BLaER1 treated with 17β-estradiol and CSF1 and Interleukin-3, amounts not matched to agents 10 nM and 100 nM (cell line): ENCODE measurements around the gene SULT1C4.
A peak's percentile ranks its signal among the peaks of the same experiment; 100 is the strongest.
"Not testable (repeated sequence)": the region's sequence is repeated elsewhere in the genome, so short reads cannot be mapped to it uniquely, and the experiment has no call there.

Experiments used
- H3K27ac ChIP-seq, 11 experiments: shearing (Covaris generic); formaldehyde crosslinking; 2 replicates each; pipeline ENCODE4 v1.8.1; 2022
- H3K27me3 ChIP-seq, 11 experiments: shearing (Covaris generic); formaldehyde crosslinking; 2 replicates each; pipeline ENCODE4 v1.8.1; 2022
- H3K36me3 ChIP-seq, 11 experiments: shearing (Covaris generic); formaldehyde crosslinking; 2 replicates each; pipeline ENCODE4 v1.8.1; 2022
- H3K4me1 ChIP-seq, 10 experiments: shearing (Covaris generic); formaldehyde crosslinking; 2 replicates each; pipeline ENCODE4 v1.8.1; 2022
- H3K4me2 ChIP-seq, 11 experiments: shearing (Covaris generic); formaldehyde crosslinking; 2 replicates each; pipeline ENCODE4 v1.8.1; 2022
- H3K4me3 ChIP-seq, 10 experiments: shearing (Covaris generic); formaldehyde crosslinking; 2 replicates each; pipeline ENCODE4 v1.8.1; 2022
- H3K9ac ChIP-seq, 11 experiments: shearing (Covaris generic); formaldehyde crosslinking; 2 replicates each; pipeline ENCODE4 v1.8.1; 2022
- H3K9me3 ChIP-seq, 11 experiments: shearing (Covaris generic); formaldehyde crosslinking; replicated peaks in 1 of 11; 2 replicates each; pipeline ENCODE4 v1.8.1; 2022
- H4K20me1 ChIP-seq, 11 experiments: shearing (Covaris generic); formaldehyde crosslinking; 2 replicates each; pipeline ENCODE4 v1.8.1; 2022
- Cebpa-rat ChIP-seq, 11 experiments: shearing (Covaris generic); IDR thresholded peaks; 2 replicates each; pipeline ENCODE4 v1.8.1; 2022

The SULT1C4 gene

DNA sequence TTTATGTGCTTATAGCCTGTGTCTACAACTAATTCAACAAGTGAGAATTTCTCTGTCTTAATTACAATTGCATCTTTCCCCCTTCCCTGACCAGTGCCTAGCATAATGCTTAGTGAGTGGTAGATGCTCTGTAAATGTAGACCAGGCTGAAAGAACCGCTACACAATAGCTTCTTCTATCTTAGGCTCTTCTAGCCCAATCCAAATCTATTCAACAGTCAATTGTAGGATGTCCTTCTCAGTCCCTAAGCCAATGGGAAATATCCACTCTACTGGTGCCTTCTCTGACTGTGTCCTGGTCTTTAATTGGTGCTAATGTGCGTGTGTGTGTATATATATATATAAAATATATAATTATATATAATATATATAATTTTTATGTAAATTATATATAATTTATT lies 37.2 kb downstream of the SULT1C4 start:
- H3K27ac ChIP-seq, result no peak overlapping the region
- no peak for TF ChIP-seq Cebpa-rat (IDR thresholded peaks at IDR 0.05)

DNA sequence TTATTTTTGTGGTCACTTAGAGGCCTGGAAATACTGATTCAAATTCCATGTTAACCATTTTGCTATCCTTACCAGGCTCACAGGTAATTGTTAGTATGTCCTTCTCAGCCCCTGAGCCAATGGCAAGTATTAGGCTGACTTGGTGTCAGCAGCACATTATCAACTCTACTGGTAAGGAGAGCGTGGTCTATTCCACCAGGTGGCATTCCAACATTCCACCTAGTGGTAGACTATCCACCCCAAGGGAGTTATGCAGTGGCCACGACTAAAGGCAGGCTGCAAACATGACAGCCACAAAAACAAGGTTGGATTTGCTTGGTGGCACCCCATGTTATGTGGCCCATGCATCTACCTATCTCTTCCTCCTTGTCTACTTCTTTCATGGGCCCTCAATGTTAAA lies 39.5 kb downstream of the SULT1C4 start:
- Histone ChIP-seq H3K9me3 (no peaks in the 10 kb centered on the region), H3K27ac (no peak overlapping the region), H3K36me3 (no peaks in the 10 kb centered on the region), H3K4me2 (no peak overlapping the region), H4K20me1 (no peaks in the 10 kb centered on the region), H3K9ac (no peak overlapping the region), H3K27me3 (no peaks in the 10 kb centered on the region), H3K4me1 (no peaks in the 10 kb centered on the region), H3K4me3 (no peak overlapping the region)
- no peak for TF ChIP-seq Cebpa-rat (IDR thresholded peaks at IDR 0.05)

More for the DNA sequence above, 37.2 kb downstream of the SULT1C4 start:
- H3K36me3 ChIP-seq, result no peaks in the 10 kb centered on the region
- H3K4me3 ChIP-seq, result no peak overlapping the region
- no peaks in the 10 kb centered on the region for H3K4me1 ChIP-seq
- H3K9ac ChIP-seq, result no peak overlapping the region
- no peaks in the 10 kb centered on the region for H4K20me1 ChIP-seq
- no peak overlapping the region for H3K4me2 ChIP-seq
- H3K27me3 ChIP-seq, result no peaks in the 10 kb centered on the region
- H3K9me3 ChIP-seq, result no peaks in the 10 kb centered on the region

- H3K27ac ChIP-seq, result no peak overlapping the region
- H3K36me3 ChIP-seq, result no peaks in the 10 kb centered on the region
- no peaks in the 10 kb centered on the region for H4K20me1 ChIP-seq
- no peak overlapping the region for H3K4me2 ChIP-seq
- no peaks in the 10 kb centered on the region for H3K27me3 ChIP-seq
- no peak overlapping the region for H3K9ac ChIP-seq
- H3K9me3 ChIP-seq, result no peaks in the 10 kb centered on the region
- no peaks in the 10 kb centered on the region for H3K4me1 ChIP-seq
- no peak for TF ChIP-seq Cebpa-rat (IDR thresholded peaks at IDR 0.05)
- H3K4me3 ChIP-seq, result no peak overlapping the region
Measured at GRCh38 chr2:108418416-108418815, 40.7 kb downstream of the SULT1C4 start.

DNA sequence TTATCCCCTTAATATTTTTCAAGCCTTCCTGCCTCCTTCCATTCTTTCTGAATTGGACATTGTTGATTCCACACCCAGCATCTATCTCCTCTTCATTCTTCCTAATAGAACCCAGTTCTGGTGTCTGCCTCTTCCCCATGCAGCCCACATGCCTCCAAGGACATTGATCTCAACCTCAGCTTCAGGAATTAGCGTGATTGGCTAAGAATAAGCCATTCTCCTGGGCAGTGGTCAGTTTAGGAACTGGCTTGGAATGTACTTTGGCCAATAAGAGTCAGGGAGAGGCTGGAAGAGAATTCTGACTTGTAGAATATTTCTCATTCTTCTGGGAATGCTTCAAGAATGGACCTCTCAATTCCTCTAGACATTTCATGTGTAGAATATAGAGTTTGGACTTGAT lies 45.3 kb downstream of the SULT1C4 start:
- Histone ChIP-seq H3K36me3 (no peaks in the 10 kb centered on the region), H3K9ac (no peak overlapping the region), H3K9me3 (peaks cover 3 to 11% (median 7%) of the 10 kb centered on the region in 11 experiments; a peak in 11 of 22 replicates), H3K27me3 (no peaks in the 10 kb centered on the region), H3K27ac (no peak overlapping the region), H4K20me1 (no peaks in the 10 kb centered on the region), H3K4me2 (no peak overlapping the region), H3K4me3 (no peak overlapping the region), H3K4me1 (no peaks in the 10 kb centered on the region)
- TF ChIP-seq Cebpa-rat (IDR thresholded peaks at IDR 0.05), result no peak

DNA sequence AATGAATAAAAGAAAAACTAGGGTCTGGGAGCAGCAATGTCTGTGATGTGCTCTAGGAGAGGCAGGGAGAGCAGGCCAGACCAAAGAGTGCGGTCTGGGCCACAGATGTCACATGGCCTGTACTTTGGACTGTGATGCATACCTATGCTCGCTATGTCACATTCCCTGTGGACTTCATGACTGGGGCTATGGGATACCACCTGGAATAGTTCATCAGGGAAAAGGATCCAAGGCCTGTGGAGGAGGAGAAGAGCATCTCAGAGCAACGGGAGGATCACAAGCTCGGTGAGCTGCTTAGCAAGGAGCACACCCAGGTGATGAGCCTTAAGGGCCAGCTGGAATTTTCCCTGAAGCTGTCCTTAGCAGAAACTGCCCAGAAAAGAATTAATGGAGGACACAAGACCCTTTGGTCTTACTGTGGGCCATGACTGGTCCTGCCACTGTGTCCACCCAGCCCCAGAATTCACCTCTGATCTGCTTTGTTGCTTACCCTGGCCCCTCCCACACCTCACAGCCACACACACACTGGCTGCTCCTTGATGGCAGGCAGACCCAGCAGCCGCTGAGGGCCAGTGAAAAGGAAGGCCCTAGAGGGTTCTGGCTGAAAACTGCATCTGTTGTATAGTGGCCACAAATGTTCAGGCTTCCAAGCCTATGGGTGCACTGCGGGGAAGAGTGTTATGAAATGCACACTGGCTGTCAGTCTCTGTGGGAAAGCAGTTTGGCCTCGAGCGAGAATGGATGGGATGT lies 45.9 kb downstream of the SULT1C4 start:
- H3K4me3 ChIP-seq, result no peak overlapping the region
- H3K36me3 ChIP-seq, result no peaks in the 10 kb centered on the region
- H4K20me1 ChIP-seq, result no peaks in the 10 kb centered on the region
- H3K9me3 ChIP-seq, result peaks cover 3 to 11% (median 7%) of the 10 kb centered on the region in 11 experiments; a peak in 11 of 22 replicates
- TF ChIP-seq Cebpa-rat (IDR thresholded peaks at IDR 0.05), result no peak
- no peak overlapping the region for H3K27ac ChIP-seq
- no peak overlapping the region for H3K4me2 ChIP-seq
- H3K27me3 ChIP-seq, result no peaks in the 10 kb centered on the region
- H3K4me1 ChIP-seq, result no peaks in the 10 kb centered on the region; a peak in 1 of 20 replicates
- no peak overlapping the region for H3K9ac ChIP-seq

GRCh38 chr2:108428286-108429009 lies 50.7 kb downstream of the SULT1C4 start:
- no peak overlapping the region for H3K27ac ChIP-seq
- TF ChIP-seq Cebpa-rat (IDR thresholded peaks at IDR 0.05), result no peak
- H3K27me3 ChIP-seq, result no peaks in the 10 kb centered on the region
- H3K4me3 ChIP-seq, result no peak overlapping the region
- no peak overlapping the region for H3K4me2 ChIP-seq
- H3K36me3 ChIP-seq, result no peaks in the 10 kb centered on the region
- H3K4me1 ChIP-seq, result no peaks in the 10 kb centered on the region; a peak in 1 of 20 replicates
- H3K9me3 ChIP-seq, result peaks cover 3 to 15% (median 9%) of the 10 kb centered on the region in 11 experiments; a peak in 11 of 22 replicates
- H4K20me1 ChIP-seq, result no peaks in the 10 kb centered on the region
- no peak overlapping the region for H3K9ac ChIP-seq

GRCh38 chr2:108435578-108435977 lies 57.8 kb downstream of the SULT1C4 start:
- not testable (repeated sequence) for H3K27me3 ChIP-seq, H3K36me3 ChIP-seq, H3K4me3 ChIP-seq, H3K27ac ChIP-seq, H3K9ac ChIP-seq, H3K4me2 ChIP-seq, H4K20me1 ChIP-seq
- Histone ChIP-seq H3K9me3 (peaks cover 6 to 22% (median 18%) of the 10 kb centered on the region in 11 experiments; a peak in 15 of 22 replicates), H3K4me1 (peaks cover 0 to 17% (median 13%) of the 10 kb centered on the region in 10 experiments; a peak in 17 of 20 replicates)

- no peaks in the 10 kb centered on the region for H3K27me3 ChIP-seq
- no peak overlapping the region for H3K9ac ChIP-seq
- TF ChIP-seq Cebpa-rat (IDR thresholded peaks at IDR 0.05), result no peak
- H3K4me3 ChIP-seq, result no peak overlapping the region
- peaks cover 6 to 22% (median 18%) of the 10 kb centered on the region in 11 experiments; a peak in 15 of 22 replicates for H3K9me3 ChIP-seq
- peaks cover 0 to 17% (median 13%) of the 10 kb centered on the region in 10 experiments; a peak in 17 of 20 replicates for H3K4me1 ChIP-seq
- no peaks in the 10 kb centered on the region for H4K20me1 ChIP-seq
- peak overlapping the region in 10 of 11 experiments; percentile 20 to 77 (median 54); a peak in 17 of 22 replicates for H3K4me2 ChIP-seq
- no peaks in the 10 kb centered on the region for H3K36me3 ChIP-seq
- H3K27ac ChIP-seq, result peak overlapping the region in 8 of 11 experiments; percentile 10 to 61 (median 42); a peak in 11 of 22 replicates
Measured at GRCh38 chr2:108436976-108437375, 59.2 kb downstream of the SULT1C4 start.
